ENCODE data around the gene ASXL3. TPM values are rescaled to one million over a fixed set of nuclear protein-coding genes. Genes with fewer than 3 reads are reported as not detected.

Gene ASXL3
- total RNA-seq, 1 donor from 2014 or later = 8.2 TPM

- Histone ChIP-seq H3K9ac (ENCODE audit: low read length) (no peak overlapping the region), H3K4me1 (ENCODE audit: insufficient read depth, low read length) (no peaks in the 10 kb centered on the region), H3K4me2 (ENCODE audit: low read length) (no peak overlapping the region), H3K9me3 (ENCODE audit: insufficient read depth, low read depth, low read length) (no peaks in the 10 kb centered on the region), H3K36me3 (ENCODE audit: insufficient read depth, low read length) (no peaks in the 10 kb centered on the region), H3K27ac (ENCODE audit: low read depth, low read length) (no peak overlapping the region), H2AFZ (ENCODE audit: low read depth, low read length) (no peak overlapping the region), H3K27me3 (ENCODE audit: insufficient read depth, low read length) (no peaks in the 10 kb centered on the region), H4K20me1 (ENCODE audit: insufficient read depth, low read length) (no peaks in the 10 kb centered on the region), H3K4me3 (ENCODE audit: insufficient read depth, low read depth, low read length) (no peak overlapping the region), H3K79me2 (ENCODE audit: insufficient read depth, low read length) (no peaks in the 10 kb centered on the region)
- Mint-ChIP-seq H3K27me3 (ENCODE audit: low read depth, unreplicated experiment) (no peaks in the 10 kb centered on the region), H3K4me1 (ENCODE audit: low read depth, unreplicated experiment) (no peaks in the 10 kb centered on the region), H3K9me3 (ENCODE audit: unreplicated experiment) (no peaks in the 10 kb centered on the region), H3K27ac (ENCODE audit: unreplicated experiment) (no peak overlapping the region), H3K4me3 (ENCODE audit: unreplicated experiment) (no peak overlapping the region), H3K36me3 (ENCODE audit: low read depth, unreplicated experiment) (no peaks in the 10 kb centered on the region)
- TF ChIP-seq EZH2 (IDR thresholded peaks at IDR 0.05; ENCODE audit: insufficient read depth, low read length) (no peak), CTCF (IDR thresholded peaks at IDR 0.05; ENCODE audit: insufficient read depth, low read depth, low read length) (no peak)
- peak; percentile 4 for DNase-seq (ENCODE audit: low read depth)
- FAIRE-seq = no peak
Observed at GRCh38 chr18:33652635-33653034, 74.6 kb downstream of the ASXL3 start.

GRCh38 chr18:33653231-33653630, 75.2 kb downstream of the ASXL3 start:
- Histone ChIP-seq H3K4me2 (ENCODE audit: low read length) (no peak overlapping the region), H3K9me3 (ENCODE audit: insufficient read depth, low read depth, low read length) (no peaks in the 10 kb centered on the region), H3K4me1 (ENCODE audit: insufficient read depth, low read length) (no peaks in the 10 kb centered on the region), H3K27ac (ENCODE audit: low read depth, low read length) (no peak overlapping the region), H3K27me3 (ENCODE audit: insufficient read depth, low read length) (no peaks in the 10 kb centered on the region), H4K20me1 (ENCODE audit: insufficient read depth, low read length) (no peaks in the 10 kb centered on the region), H3K79me2 (ENCODE audit: insufficient read depth, low read length) (no peaks in the 10 kb centered on the region), H2AFZ (ENCODE audit: low read depth, low read length) (no peak overlapping the region), H3K36me3 (ENCODE audit: insufficient read depth, low read length) (no peaks in the 10 kb centered on the region), H3K9ac (ENCODE audit: low read length) (no peak overlapping the region), H3K4me3 (ENCODE audit: insufficient read depth, low read depth, low read length) (no peak overlapping the region)
- Mint-ChIP-seq H3K4me3 (ENCODE audit: unreplicated experiment) (no peak overlapping the region), H3K27ac (ENCODE audit: unreplicated experiment) (no peak overlapping the region), H3K27me3 (ENCODE audit: low read depth, unreplicated experiment) (no peaks in the 10 kb centered on the region), H3K9me3 (ENCODE audit: unreplicated experiment) (no peaks in the 10 kb centered on the region), H3K4me1 (ENCODE audit: low read depth, unreplicated experiment) (no peaks in the 10 kb centered on the region), H3K36me3 (ENCODE audit: low read depth, unreplicated experiment) (no peaks in the 10 kb centered on the region)
- no peak for DNase-seq (ENCODE audit: low read depth)
- no peak for FAIRE-seq
- no peak for TF ChIP-seq EZH2 (IDR thresholded peaks at IDR 0.05; ENCODE audit: insufficient read depth, low read length)
- TF ChIP-seq CTCF (IDR thresholded peaks at IDR 0.05; ENCODE audit: insufficient read depth, low read depth, low read length) = no peak

GRCh38 chr18:33656889-33657448, 79.0 kb downstream of the ASXL3 start:
- no peaks in the 10 kb centered on the region for H3K9me3 ChIP-seq (ENCODE audit: insufficient read depth, low read depth, low read length)
- H3K27ac Mint-ChIP-seq (ENCODE audit: unreplicated experiment) = no peak overlapping the region
- H3K27ac ChIP-seq (ENCODE audit: low read depth, low read length) = no peak overlapping the region
- H3K79me2 ChIP-seq (ENCODE audit: insufficient read depth, low read length) = no peaks in the 10 kb centered on the region
- no peaks in the 10 kb centered on the region for H4K20me1 ChIP-seq (ENCODE audit: insufficient read depth, low read length)
- H3K4me1 ChIP-seq (ENCODE audit: insufficient read depth, low read length) = no peaks in the 10 kb centered on the region
- H3K4me2 ChIP-seq (ENCODE audit: low read length) = no peak overlapping the region
- H3K4me3 Mint-ChIP-seq (ENCODE audit: unreplicated experiment) = no peak overlapping the region
- no peaks in the 10 kb centered on the region for H3K36me3 ChIP-seq (ENCODE audit: insufficient read depth, low read length)
- H3K27me3 Mint-ChIP-seq (ENCODE audit: low read depth, unreplicated experiment) = no peaks in the 10 kb centered on the region
- no peak overlapping the region for H3K4me3 ChIP-seq (ENCODE audit: insufficient read depth, low read depth, low read length)
- no peaks in the 10 kb centered on the region for H3K27me3 ChIP-seq (ENCODE audit: insufficient read depth, low read length)
- FAIRE-seq (no peak), DNase-seq (ENCODE audit: low read depth) (no peak)
- no peaks in the 10 kb centered on the region for H3K36me3 Mint-ChIP-seq (ENCODE audit: low read depth, unreplicated experiment)
- H3K4me1 Mint-ChIP-seq (ENCODE audit: low read depth, unreplicated experiment) = no peaks in the 10 kb centered on the region
- no peak overlapping the region for H3K9ac ChIP-seq (ENCODE audit: low read length)
- TF ChIP-seq CTCF (IDR thresholded peaks at IDR 0.05; ENCODE audit: insufficient read depth, low read depth, low read length) (no peak), EZH2 (IDR thresholded peaks at IDR 0.05; ENCODE audit: insufficient read depth, low read length) (no peak)
- H3K9me3 Mint-ChIP-seq (ENCODE audit: unreplicated experiment) = no peaks in the 10 kb centered on the region
- no peak overlapping the region for H2AFZ ChIP-seq (ENCODE audit: low read depth, low read length)
